HG02884 (cell line): ENCODE results near the gene RADIL.
"Not testable (repeated sequence)": the region's sequence is repeated elsewhere in the genome, so short reads cannot be mapped to it uniquely, and the experiment has no call there.

ENCODE experiments used
- ATAC-seq: cut with Tn5 transposase; IDR thresholded peaks from one replicate; pipeline ENCODE4 v1.9.1; 2021; ENCODE audit warnings: mild to moderate bottlenecking, moderate library complexity; ENCODE audit not compliant: unreplicated experiment

RADIL gene

DNA sequence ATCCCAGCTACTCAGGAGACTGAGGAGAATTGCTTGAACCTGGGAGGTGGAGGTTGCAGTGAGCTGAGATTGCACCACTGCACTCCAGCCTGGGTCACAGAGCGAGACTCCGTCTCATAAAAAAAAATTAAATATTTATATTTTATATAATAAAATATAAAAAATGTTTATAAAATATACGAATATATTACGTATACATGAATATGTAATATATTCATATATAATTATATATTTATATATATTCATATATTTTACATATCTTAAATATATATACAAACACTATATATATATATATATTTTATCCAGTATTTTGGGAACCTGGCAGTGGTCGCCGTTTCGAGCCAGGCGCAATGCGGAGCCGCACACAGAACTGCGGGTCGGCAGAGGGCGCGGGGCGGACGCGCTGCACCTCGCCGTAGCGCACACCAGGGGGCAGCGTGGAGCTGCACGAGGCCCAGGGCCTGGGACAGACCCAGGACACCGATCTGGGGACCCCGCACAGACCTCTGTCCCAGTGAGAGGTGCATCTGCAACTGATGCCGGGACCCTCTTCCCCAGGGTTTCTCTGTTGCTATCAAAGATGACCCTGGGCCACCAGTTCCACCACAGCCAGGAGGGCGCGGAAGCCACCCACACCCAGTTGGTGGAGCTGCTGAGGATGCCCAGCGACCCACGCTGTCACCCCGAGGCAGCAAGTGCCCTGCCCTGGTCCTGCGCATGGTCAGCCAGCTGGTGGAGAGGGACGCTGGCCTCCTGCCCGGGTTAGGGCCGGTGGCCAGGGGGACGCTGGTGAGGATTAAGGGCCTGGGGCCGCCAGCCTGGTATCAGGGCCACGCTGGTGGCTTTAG is 85.4 kb downstream of the RADIL start:
- ATAC-seq = no peak

DNA sequence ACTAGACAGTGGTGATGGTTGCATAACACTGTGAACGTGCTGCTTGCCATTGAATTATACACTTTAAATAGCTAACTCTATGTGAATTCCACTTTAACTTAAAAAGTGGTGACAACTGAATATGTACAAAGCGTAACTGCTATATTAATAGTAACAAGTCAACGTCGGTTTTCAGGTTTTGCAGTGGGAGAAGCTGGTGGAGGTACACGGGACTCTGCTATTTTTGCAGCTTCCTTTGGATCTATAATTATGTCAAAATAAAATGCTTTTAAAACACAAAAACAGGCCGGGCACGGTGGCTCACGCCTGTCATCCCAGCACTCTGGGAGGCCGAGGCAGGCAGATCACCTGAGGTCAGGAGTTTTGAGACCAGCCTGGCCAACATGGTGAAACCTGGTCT is 87.1 kb downstream of the RADIL start:
- no peak for ATAC-seq

DNA sequence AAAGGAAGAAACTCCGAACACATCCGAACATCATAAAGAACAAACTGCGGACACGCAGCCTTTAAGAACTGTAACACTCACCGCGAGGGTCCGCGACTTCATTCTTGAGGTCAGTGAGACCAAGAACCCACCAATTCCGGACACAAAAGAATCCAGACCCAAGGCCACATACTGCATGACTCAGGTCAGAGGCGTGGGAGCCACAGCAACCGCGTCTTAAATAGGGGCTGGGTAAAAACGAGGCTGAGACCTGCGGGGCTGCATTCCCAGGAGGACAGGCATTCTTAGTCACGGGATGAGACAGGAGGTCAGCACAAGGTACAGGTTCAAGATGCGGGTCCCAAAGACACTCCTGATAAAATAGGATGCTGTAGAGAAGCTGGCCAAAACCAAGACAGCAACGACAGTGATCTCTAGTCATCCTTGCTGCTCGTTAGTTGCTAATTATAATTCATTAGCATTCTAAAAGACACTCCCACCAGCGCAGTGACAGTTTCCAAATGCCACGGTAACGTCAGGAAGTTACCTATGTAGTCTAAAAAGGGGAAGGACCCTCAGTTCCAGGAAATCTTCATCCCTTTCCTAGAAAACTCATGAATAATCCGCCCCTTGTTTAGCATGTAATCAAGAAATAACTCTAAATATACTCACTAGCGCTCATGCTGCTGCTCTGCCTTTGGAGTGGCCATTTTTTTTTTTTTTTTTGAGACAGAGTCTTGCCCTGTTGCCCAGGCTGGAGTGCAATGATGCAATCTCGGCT is 88.7 kb downstream of the RADIL start:
- no peak for ATAC-seq

- ATAC-seq = not testable (repeated sequence)
Measured at GRCh38 chr7:4794171-4794570, 89.3 kb downstream of the RADIL start.

- ATAC-seq = not testable (repeated sequence)
Measured at GRCh38 chr7:4793385-4793993, 90.0 kb downstream of the RADIL start.

- no peak for ATAC-seq
Measured at GRCh38 chr7:4792537-4793126, 90.9 kb downstream of the RADIL start.

GRCh38 chr7:4791738-4792536 is 91.6 kb downstream of the RADIL start:
- ATAC-seq = no peak

- no peak for ATAC-seq
Measured at GRCh38 chr7:4791101-4791737, 92.3 kb downstream of the RADIL start.

DNA sequence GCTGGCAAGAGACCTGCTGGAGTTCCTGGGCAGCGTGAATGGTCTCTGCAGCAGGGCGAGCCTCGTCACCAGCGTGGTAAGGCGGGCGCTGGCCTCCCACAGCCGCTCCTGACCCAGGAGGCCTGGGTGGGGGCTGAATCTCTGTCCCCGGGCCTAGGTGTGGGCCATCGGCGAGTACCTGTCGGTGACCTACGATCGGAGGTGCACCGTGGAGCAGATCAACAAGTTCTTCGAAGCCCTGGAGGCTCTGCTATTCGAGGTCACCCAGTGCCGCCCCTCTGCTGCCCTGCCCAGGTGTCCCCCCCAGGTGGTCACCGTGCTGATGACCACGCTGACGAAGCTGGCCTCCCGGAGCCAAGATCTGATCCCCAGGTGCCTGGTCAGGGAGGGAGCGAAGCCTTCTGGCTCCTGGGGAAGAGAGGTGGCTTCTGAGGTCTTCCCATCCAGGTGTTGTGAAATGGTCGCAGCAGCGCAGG is 93.0 kb downstream of the RADIL start:
- no peak for ATAC-seq

DNA sequence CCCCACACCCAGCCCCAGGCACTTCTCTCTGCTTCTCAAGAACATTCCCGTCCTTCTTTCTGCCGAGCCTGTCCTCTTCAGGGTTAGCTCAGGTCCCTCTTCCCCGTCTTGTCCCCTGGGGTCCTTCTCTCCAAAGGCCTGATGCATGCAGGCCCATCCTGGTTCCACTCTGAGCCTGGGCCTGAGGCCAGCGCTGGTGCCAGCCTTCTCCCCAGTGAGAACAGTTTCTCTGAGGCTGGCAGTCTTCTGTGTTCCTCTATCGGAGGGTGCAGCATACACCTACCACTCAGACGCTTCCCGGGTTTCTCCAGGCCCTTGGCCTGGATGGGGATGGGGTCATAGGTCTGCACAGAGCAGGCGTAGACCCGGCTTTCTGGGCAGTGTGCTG is 93.4 kb downstream of the RADIL start:
- ATAC-seq = no peak

GRCh38 chr7:4789194-4790077 is 94.1 kb downstream of the RADIL start:
- no peak for ATAC-seq

GRCh38 chr7:4788627-4789189 is 94.8 kb downstream of the RADIL start:
- no peak for ATAC-seq

GRCh38 chr7:4787947-4788626 is 95.4 kb downstream of the RADIL start:
- ATAC-seq = no peak

DNA sequence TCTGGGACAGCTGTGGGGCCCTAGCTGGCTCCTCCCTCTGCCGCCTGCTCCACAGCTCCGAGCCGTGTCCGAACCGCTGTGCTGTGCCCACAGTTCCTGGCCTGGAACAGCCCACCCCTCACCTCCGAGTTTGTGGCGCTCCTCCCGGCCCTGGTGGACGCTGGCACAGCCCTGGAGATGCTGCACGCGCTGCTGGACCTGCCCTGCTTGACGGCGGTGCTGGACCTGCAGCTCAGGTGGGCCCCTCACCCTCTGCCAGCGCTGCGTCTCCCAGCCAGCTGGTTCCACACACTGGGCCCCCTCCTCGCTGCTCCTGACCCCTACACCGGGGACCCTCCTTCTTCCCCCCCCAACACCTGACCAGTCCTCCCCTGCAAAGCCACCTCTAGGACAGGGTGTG is 96.0 kb downstream of the RADIL start:
- no peak for ATAC-seq

GRCh38 chr7:4786015-4786414 is 97.5 kb downstream of the RADIL start:
- ATAC-seq = no peak

GRCh38 chr7:4785371-4785770 is 98.1 kb downstream of the RADIL start:
- ATAC-seq = no peak

- ATAC-seq = no peak
Measured at GRCh38 chr7:4784799-4785198, 98.7 kb downstream of the RADIL start.

DNA sequence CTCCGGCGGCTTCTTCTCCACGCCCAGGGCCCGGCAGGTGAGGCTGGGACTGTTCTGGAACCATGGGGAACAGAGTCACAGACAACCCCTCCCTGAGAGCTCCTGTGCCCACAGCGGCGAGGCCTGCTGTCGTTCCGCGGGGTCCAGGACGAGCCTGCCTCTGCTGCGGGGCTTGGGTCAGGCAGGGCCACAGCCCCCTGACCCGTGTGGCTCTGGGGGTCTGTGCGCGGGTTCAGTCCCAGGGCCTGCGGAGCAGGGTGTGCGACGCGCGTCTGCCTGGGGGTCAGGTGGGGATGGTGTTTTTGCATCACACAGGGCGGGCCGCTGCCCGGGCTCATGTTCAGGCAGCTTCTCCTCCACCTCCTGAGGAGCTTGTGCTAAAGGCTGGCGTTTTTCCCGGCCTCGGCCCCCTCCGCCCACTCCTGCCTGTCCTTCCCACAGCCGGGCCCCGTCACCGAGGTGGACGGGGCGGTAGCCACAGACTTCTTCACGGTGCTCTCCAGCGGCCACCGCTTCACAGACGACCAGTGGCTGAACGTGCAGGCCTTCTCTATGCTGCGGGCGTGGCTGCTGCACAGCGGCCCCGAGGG is 99.7 kb downstream of the RADIL start:
- ATAC-seq = no peak
